ENCODE measurements around the gene IRF7.
A peak's percentile ranks its signal among the peaks of the same experiment; 100 is the strongest.

IRF7 gene

DNA sequence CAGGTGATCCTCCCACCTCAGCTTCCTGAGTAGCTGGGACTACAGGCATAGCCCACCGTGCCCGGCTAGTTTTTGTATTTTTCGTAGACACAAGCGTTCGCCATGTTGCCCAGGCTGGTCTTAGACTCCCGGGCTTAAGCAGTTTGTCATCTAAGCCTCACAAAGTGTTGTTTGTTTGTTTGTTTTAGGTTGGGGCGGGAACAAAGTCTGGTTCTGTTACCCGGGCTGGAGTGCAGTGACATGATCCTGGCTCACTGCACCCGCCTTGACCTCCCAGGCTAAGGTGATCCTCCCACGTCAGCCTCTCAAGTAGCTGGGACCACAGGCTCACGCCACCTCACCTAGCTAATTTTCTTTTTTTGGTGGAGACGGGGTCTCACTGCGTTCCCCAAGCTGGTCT is 12.6 kb downstream of the IRF7 start:
- H3K36me3 ChIP-seq, result peaks cover 89% of the 10 kb centered on the region

DNA sequence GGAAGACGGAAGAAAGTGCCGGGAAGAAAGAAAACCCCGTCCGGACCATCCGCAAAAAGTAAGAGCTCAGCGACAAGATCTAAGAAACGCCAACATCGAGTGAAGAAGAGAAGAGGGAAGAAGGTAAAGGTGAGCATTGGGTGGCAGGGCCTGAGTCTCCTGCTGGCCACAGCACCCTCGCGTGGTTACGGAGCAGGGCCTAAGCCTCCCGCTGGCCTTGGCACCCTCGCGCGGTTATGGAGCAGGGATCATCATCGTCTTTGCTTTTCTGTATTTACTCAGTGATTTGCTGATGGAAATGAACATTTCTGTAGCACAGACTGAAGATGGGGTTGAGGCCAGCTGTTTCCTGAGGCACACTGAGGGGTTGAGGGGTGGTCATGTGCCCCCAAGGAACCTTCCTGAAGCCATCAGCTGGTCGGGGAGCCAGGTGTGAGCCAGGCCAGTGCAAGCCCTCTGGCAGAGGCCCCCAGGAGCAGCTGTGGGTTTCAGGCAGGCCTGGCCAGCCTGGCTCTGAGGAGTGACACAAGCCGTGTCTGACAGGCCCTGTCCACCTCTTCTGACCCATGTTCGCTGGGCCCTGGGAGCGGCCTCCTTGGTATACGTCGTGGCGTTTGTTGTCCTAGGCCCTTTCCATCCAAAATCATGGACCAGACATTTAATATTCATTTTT is 14.0 kb downstream of the IRF7 start:
- peaks cover 87% of the 10 kb centered on the region for H3K36me3 ChIP-seq
- H3K27me3 ChIP-seq (ENCODE audit: insufficient read depth, low read depth, severe bottlenecking), result no peaks in the 10 kb centered on the region
- H3K27ac ChIP-seq, result no peak overlapping the region
- H3K4me3 ChIP-seq (ENCODE audit: low read depth, low read length), result no peak overlapping the region
- DNase-seq, result no peak
- no peaks in the 10 kb centered on the region for H3K9me3 ChIP-seq (ENCODE audit: severe bottlenecking)
- TF ChIP-seq, protein P1, sequence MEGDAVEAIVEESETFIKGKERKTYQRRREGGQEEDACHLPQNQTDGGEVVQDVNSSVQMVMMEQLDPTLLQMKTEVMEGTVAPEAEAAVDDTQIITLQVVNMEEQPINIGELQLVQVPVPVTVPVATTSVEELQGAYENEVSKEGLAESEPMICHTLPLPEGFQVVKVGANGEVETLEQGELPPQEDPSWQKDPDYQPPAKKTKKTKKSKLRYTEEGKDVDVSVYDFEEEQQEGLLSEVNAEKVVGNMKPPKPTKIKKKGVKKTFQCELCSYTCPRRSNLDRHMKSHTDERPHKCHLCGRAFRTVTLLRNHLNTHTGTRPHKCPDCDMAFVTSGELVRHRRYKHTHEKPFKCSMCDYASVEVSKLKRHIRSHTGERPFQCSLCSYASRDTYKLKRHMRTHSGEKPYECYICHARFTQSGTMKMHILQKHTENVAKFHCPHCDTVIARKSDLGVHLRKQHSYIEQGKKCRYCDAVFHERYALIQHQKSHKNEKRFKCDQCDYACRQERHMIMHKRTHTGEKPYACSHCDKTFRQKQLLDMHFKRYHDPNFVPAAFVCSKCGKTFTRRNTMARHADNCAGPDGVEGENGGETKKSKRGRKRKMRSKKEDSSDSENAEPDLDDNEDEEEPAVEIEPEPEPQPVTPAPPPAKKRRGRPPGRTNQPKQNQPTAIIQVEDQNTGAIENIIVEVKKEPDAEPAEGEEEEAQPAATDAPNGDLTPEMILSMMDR (IDR thresholded peaks at IDR 0.05; ENCODE audit: low read depth, low read length), result no peak

More for the DNA sequence above, 12.6 kb downstream of the IRF7 start:
- no peaks in the 10 kb centered on the region for H3K9me3 ChIP-seq (ENCODE audit: severe bottlenecking)
- no peak for DNase-seq
- no peaks in the 10 kb centered on the region for H3K27me3 ChIP-seq (ENCODE audit: insufficient read depth, low read depth, severe bottlenecking)
- TF ChIP-seq, protein P1 (IDR thresholded peaks at IDR 0.05; ENCODE audit: low read depth, low read length), result no peak
- no peak overlapping the region for H3K27ac ChIP-seq
- H3K4me3 ChIP-seq (ENCODE audit: low read depth, low read length), result no peak overlapping the region

DNA sequence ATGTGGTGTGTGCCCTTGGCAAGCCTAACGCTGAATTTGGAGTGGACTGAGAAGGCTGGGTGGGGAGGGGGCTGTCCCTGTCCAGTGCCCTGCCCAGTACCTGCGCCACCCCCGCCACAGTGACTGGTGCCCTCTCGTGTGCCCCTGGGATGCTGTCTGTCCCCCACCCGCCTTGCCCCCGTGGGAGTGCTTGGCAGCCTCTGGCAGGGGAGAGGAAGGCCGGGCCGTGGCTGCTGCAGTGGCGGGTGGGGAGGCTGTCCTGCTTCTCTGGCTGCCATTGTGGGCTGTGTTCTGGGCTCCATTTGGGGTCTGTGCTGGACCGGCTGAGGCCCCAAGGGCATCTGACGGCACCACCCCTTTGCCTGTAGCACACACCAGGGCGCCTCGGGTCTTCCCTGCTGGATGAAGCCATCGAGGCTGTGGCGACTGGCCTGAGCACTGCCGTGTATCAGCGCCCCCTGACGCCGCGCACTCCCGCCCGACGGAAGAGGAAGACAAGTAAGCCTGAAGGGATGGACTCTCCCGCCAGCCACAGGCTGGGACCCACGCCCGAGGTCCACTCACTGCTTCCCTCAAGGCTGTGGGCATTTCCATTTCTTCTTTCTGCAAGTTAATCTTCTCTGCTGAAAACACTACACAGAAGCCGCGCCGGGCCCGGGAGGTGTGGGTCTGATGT is 17.6 kb downstream of the IRF7 start:
- Histone ChIP-seq H3K4me3 (ENCODE audit: low read depth, low read length) (no peak overlapping the region), H3K9me3 (ENCODE audit: severe bottlenecking) (no peaks in the 10 kb centered on the region), H3K27ac (no peak overlapping the region), H3K36me3 (peaks cover 88% of the 10 kb centered on the region), H3K27me3 (ENCODE audit: insufficient read depth, low read depth, severe bottlenecking) (no peaks in the 10 kb centered on the region)
- no peak for DNase-seq
- TF ChIP-seq, protein P1 (IDR thresholded peaks at IDR 0.05; ENCODE audit: low read depth, low read length), result no peak

DNA sequence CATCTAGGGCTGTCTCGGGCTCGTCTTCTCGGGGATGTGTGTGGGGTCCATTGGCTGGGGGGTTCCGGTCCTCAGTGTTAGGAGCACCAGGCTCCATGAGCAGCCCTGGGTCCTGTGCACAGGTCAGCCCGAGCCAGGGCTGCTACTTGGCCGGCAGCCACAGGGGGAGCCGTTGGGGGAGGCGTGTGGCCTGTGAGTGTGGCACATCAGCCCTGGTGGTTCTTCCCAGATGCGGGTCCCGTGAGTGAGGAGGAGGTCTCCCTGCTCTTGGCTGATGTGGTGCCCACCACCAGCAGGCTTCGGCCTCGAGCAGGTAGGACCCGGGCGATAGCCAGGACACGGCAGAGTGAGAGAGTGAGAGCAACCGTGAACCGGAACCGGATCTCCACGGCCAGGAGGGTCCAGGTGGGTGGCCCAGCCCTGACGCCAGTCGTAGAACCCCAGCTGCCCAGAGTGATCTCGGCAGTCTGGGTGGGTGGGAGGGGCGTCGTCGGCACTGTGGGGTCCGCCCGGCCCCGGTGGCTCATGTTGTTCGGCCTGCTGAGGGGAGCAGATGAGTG is 18.5 kb downstream of the IRF7 start:
- H3K27me3 ChIP-seq (ENCODE audit: insufficient read depth, low read depth, severe bottlenecking), result no peaks in the 10 kb centered on the region
- TF ChIP-seq, protein P1 (IDR thresholded peaks at IDR 0.05; ENCODE audit: low read depth, low read length), result peak; percentile 64
- H3K27ac ChIP-seq, result no peak overlapping the region
- no peak for DNase-seq
- peaks cover 90% of the 10 kb centered on the region for H3K36me3 ChIP-seq
- no peaks in the 10 kb centered on the region for H3K9me3 ChIP-seq (ENCODE audit: severe bottlenecking)
- no peak overlapping the region for H3K4me3 ChIP-seq (ENCODE audit: low read depth, low read length)

DNA sequence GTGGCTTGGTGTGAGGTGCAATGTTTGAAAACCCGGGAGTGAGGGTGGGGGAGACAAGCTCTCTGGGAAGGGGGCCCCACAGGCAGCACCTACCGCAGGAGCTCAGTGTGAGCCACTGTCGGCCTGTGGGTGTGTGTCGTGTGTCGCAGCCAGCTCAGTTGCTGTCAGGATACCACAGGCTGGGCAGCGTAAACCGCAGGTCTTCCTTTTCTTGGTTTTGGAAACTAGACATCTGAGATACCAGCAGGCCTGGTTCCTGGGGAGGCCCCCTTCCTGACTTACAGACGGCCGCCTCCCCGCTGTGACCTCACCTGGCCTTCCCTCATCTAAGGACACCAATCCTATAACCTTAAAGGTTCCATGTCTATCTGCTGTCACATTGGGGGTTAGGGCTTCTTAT is 19.4 kb downstream of the IRF7 start:
- Histone ChIP-seq H3K4me3 (ENCODE audit: low read depth, low read length) (no peak overlapping the region), H3K27me3 (ENCODE audit: insufficient read depth, low read depth, severe bottlenecking) (no peaks in the 10 kb centered on the region), H3K27ac (no peak overlapping the region), H3K9me3 (ENCODE audit: severe bottlenecking) (no peaks in the 10 kb centered on the region), H3K36me3 (peaks cover 87% of the 10 kb centered on the region)
- TF ChIP-seq, protein P1 (IDR thresholded peaks at IDR 0.05; ENCODE audit: low read depth, low read length), result no peak
- no peak for DNase-seq
